Right renal pelvis (tissue), 4 donors: ENCODE results near the gene MAPKAP1. TPM values are rescaled to one million over a fixed set of nuclear protein-coding genes. Genes with fewer than 3 reads are reported as not detected.
"Not testable (repeated sequence)": the region's sequence is repeated elsewhere in the genome, so short reads cannot be mapped to it uniquely, and the experiment has no call there.

ENCODE experiments used
- DNase-seq, 4 donors: peaks; one replicate each; pipeline ENCODE4 v3.0.0-alpha.2; 2013; ENCODE audit warnings: low read depth in 4 of 4, low spot score in 3 of 4, missing footprints in 1 of 4
- polyA plus RNA-seq, 4 donors: library from polyadenylated mRNA; unstranded; fragments of 120-200 nt; gene quantifications; one replicate each; pipeline ENCODE4 v1.2.1, GENCODE V29; 2013; ENCODE audit not compliant: insufficient read length in 4 of 4

MAPKAP1 gene
- polyA plus RNA-seq, 4 donors = 76.0 to 94.0 (median 90.7) TPM

- DNase-seq = no peak
Observed at GRCh38 chr9:125574126-125574877, 132.7 kb downstream of the MAPKAP1 start.

GRCh38 chr9:125572461-125572860 is 134.5 kb downstream of the MAPKAP1 start:
- DNase-seq = not testable (repeated sequence)

GRCh38 chr9:125571824-125572223 is 135.2 kb downstream of the MAPKAP1 start:
- DNase-seq = not testable (repeated sequence)

GRCh38 chr9:125570246-125570645 is 136.8 kb downstream of the MAPKAP1 start:
- no peak for DNase-seq

GRCh38 chr9:125568621-125569020 is 138.4 kb downstream of the MAPKAP1 start:
- DNase-seq = no peak

GRCh38 chr9:125566051-125566450 is 141.0 kb downstream of the MAPKAP1 start:
- not testable (repeated sequence) for DNase-seq

- no peak for DNase-seq
Observed at GRCh38 chr9:125565126-125565525, 141.9 kb downstream of the MAPKAP1 start.

- no peak for DNase-seq
Observed at GRCh38 chr9:125564631-125565030, 142.4 kb downstream of the MAPKAP1 start.

GRCh38 chr9:125561509-125562148 is 145.4 kb downstream of the MAPKAP1 start:
- DNase-seq = no peak

GRCh38 chr9:125559894-125560293 is 147.1 kb downstream of the MAPKAP1 start:
- DNase-seq = no peak

- DNase-seq = no peak
Observed at GRCh38 chr9:125559194-125559593, 147.8 kb downstream of the MAPKAP1 start.

- DNase-seq = peak in 3 of 4 donors; percentile 60 to 72 (median 62)
Observed at GRCh38 chr9:125558453-125559092, 148.4 kb downstream of the MAPKAP1 start.

GRCh38 chr9:125556046-125556721 is 150.8 kb downstream of the MAPKAP1 start:
- no peak for DNase-seq

- no peak for DNase-seq
Observed at GRCh38 chr9:125554726-125555125, 152.3 kb downstream of the MAPKAP1 start.

- DNase-seq = no peak
Observed at GRCh38 chr9:125551781-125552180, 155.2 kb downstream of the MAPKAP1 start.

- DNase-seq = no peak
Observed at GRCh38 chr9:125549891-125550885, 156.8 kb downstream of the MAPKAP1 start.

- DNase-seq = no peak
Observed at GRCh38 chr9:125549465-125549871, 157.5 kb downstream of the MAPKAP1 start.

- DNase-seq = no peak
Observed at GRCh38 chr9:125549039-125549438, 158.0 kb downstream of the MAPKAP1 start.

- DNase-seq = no peak
Observed at GRCh38 chr9:125548141-125548540, 158.9 kb downstream of the MAPKAP1 start.

- DNase-seq = no peak
Observed at GRCh38 chr9:125547368-125547767, 159.6 kb downstream of the MAPKAP1 start.
